Panc1 (cell line): ENCODE results near the gene MRPL18.

Experiments used
- CTCF ChIP-seq: fragments of 450-650 bp; IDR thresholded peaks from 2 replicates; pipeline ENCODE4 v1.5.1; 2017; ENCODE audit warnings: mild to moderate bottlenecking
- REST ChIP-seq, 2 experiments: IDR thresholded peaks; 2 replicates each; pipeline ENCODE4 v1.6.1; 2011 to 2012; ENCODE audit warnings: low read depth in 2 of 2, control low read depth in 1 of 2, low read length in 1 of 2, mild to moderate bottlenecking in 1 of 2, moderate library complexity in 1 of 2; ENCODE audit not compliant: insufficient read depth in 1 of 2

- TF ChIP-seq REST (IDR thresholded peaks at IDR 0.05; ENCODE audit: insufficient read depth in 1 of 2, low read depth in 2 of 2, low read length in 1 of 2): no peak
- TF ChIP-seq CTCF: no peak
These were observed 11.6 kb upstream of the MRPL18 start for GRCh38 chr6:159778542-159779103.
